HCT116 (cell line): ENCODE data around the gene RANBP17. TPM values are rescaled to one million over a fixed set of nuclear protein-coding genes. Genes with fewer than 3 reads are reported as not detected.

Experiments
- ATAC-seq: fragments of 200-7000 bp; cut with Tn5 transposase; 2 replicates; pipeline ENCODE4 v1.9.1; 2020; ENCODE audit warnings: mild to moderate bottlenecking, moderate library complexity
- BruUV-seq: library from RNA; stranded (reverse); fragments of 400-500 nt; replicated peaks from 2 replicates; lab custom pipeline; 2021; lab: Mats Ljungman, UMichigan
- CTCF ChIA-PET: fragments of 300-600 bp; sonication (Branson Sonifier 250); formaldehyde crosslinking; loops from one replicate; lab custom pipeline; 2021; ENCODE audit warnings: antibody characterized with exemption; lab: Charles Lee
- POLR2A ChIA-PET: fragments of 300-600, 350-600 bp; sonication (Branson Sonifier 250); formaldehyde crosslinking; loops from one replicate; lab custom pipeline; 2021; ENCODE audit warnings: antibody characterized with exemption; lab: Charles Lee
- RAD21 ChIA-PET, 2 experiments: fragments of 300-600 bp; sonication (Branson Sonifier 250); formaldehyde crosslinking; loops; one replicate each; lab custom pipeline; 2023; ENCODE audit warnings: low total read pairs in 2 of 2; ENCODE audit not compliant: uncharacterized antibody in 2 of 2, unreplicated experiment in 2 of 2, low non-redundant PET in 1 of 2; lab: Charles Lee
- DNase-seq: peaks from one replicate; pipeline ENCODE4 v3.0.0-alpha.2; 2010; ENCODE audit warnings: low read depth, low spot score
- H2AFZ ChIP-seq: fragments of 200-600 bp; shearing (Covaris generic), sonication (generic); 2 replicates; pipeline ENCODE4 v1.6.1; 2017; ENCODE audit warnings: low read depth, mixed run types, mixed read lengths, antibody characterized with exemption, low read length; ENCODE audit not compliant: poor library complexity, severe bottlenecking
- H3K27ac ChIP-seq: 2 replicates; pipeline ENCODE4 v1.5.1; 2012; ENCODE audit warnings: low read depth, low read length
- H3K27me3 ChIP-seq: fragments of 200-600 bp; sonication (generic); 2 replicates; pipeline ENCODE4 v1.6.1; 2016; ENCODE audit warnings: mixed run types, low read length, mixed read lengths; ENCODE audit not compliant: insufficient read depth
- H3K36me3 ChIP-seq, 2 experiments: fragments of 200-500 bp in 1 of 2; fragments of 200-600 bp in 1 of 2; sonication (Bioruptor generic) in 1 of 2; sonication (generic) in 1 of 2; 2 replicates each; pipeline versions ENCODE4 v1.5.1 to v1.6.1; 2014 to 2016; ENCODE audit warnings: low read length in 2 of 2, inconsistent platforms in 1 of 2, mixed read lengths in 1 of 2, mixed run types in 1 of 2; ENCODE audit not compliant: insufficient read depth in 2 of 2, control insufficient read depth in 1 of 2
- H3K4me1 ChIP-seq, 2 experiments: fragments of 200-600 bp in 1 of 2; sonication (generic) in 1 of 2; 2 replicates each; pipeline versions ENCODE4 v1.5.1 to v1.6.1; 2012 to 2017; ENCODE audit warnings: low read length in 2 of 2, inconsistent platforms in 1 of 2, mild to moderate bottlenecking in 1 of 2, mixed read lengths in 1 of 2, mixed run types in 1 of 2, moderate library complexity in 1 of 2; ENCODE audit not compliant: insufficient read depth in 2 of 2, control insufficient read depth in 1 of 2
- H3K4me2 ChIP-seq: fragments of 200-600 bp; sonication (generic); 2 replicates; pipeline ENCODE4 v1.6.1; 2017; ENCODE audit warnings: mixed run types, low read length, mixed read lengths
- H3K4me3 ChIP-seq, 2 experiments: fragments of 200-600 bp in 1 of 2; sonication (generic) in 1 of 2; replicated peaks in 1 of 2; 2 replicates each; pipeline ENCODE4 v1.5.1; 2011 to 2016; ENCODE audit warnings: low read length in 2 of 2, control low read depth in 1 of 2, low read depth in 1 of 2, mild to moderate bottlenecking in 1 of 2, mixed read lengths in 1 of 2, mixed run types in 1 of 2
- H3K79me2 ChIP-seq: fragments of 200-600 bp; sonication (generic); 2 replicates; pipeline ENCODE4 v1.6.1; 2017; ENCODE audit warnings: mild to moderate bottlenecking, mixed run types, low read length, moderate library complexity, mixed read lengths; ENCODE audit not compliant: insufficient read depth
- H3K9ac ChIP-seq: fragments of 200-600 bp; sonication (generic); 2 replicates; pipeline ENCODE4 v1.6.1; 2016; ENCODE audit warnings: low read length, mixed read lengths
- H3K9me2 ChIP-seq: fragments of 200-600 bp; sonication (generic), shearing (Covaris generic); 2 replicates; pipeline ENCODE4 v1.6.1; 2017; ENCODE audit warnings: mixed run types, mild to moderate bottlenecking, moderate library complexity; ENCODE audit not compliant: insufficient read depth
- H3K9me3 ChIP-seq, 2 experiments: fragments of 200-500 bp in 1 of 2; fragments of 200-600 bp in 1 of 2; sonication (Bioruptor generic) in 1 of 2; sonication (generic) in 1 of 2; 2 replicates each; pipeline ENCODE4 v1.6.1; 2014 to 2017; ENCODE audit warnings: low read length in 2 of 2, mixed read lengths in 2 of 2, inconsistent platforms in 1 of 2, low read depth in 1 of 2, mild to moderate bottlenecking in 1 of 2, mixed run types in 1 of 2, moderate library complexity in 1 of 2; ENCODE audit not compliant: control insufficient read depth in 1 of 2, insufficient read depth in 1 of 2
- H4K20me1 ChIP-seq: fragments of 200-600 bp; sonication (generic), shearing (Covaris generic); 2 replicates; pipeline ENCODE4 v1.6.1; 2017; ENCODE audit warnings: mixed run types, mild to moderate bottlenecking, moderate library complexity; ENCODE audit not compliant: insufficient read depth
- CBX3 ChIP-seq: IDR thresholded peaks from 2 replicates; pipeline ENCODE4 v1.6.1; 2012; ENCODE audit warnings: low read depth
- EGR1 ChIP-seq: IDR thresholded peaks from 2 replicates; pipeline ENCODE4 v1.6.1; 2012; ENCODE audit warnings: low read depth
- EZH2phosphoT487 ChIP-seq: fragments of 200-600 bp; IDR thresholded peaks from 2 replicates; pipeline ENCODE4 v1.6.1; 2018; ENCODE audit warnings: antibody characterized with exemption, borderline replicate concordance
- FOSL1 ChIP-seq: IDR thresholded peaks from 2 replicates; pipeline ENCODE4 v1.6.1; 2012; ENCODE audit warnings: low read depth
- JUND ChIP-seq: IDR thresholded peaks from 2 replicates; pipeline ENCODE4 v1.6.1; 2012
- POLR2A ChIP-seq: IDR thresholded peaks from 2 replicates; pipeline ENCODE4 v1.7.0; 2011; ENCODE audit warnings: borderline replicate concordance; ENCODE audit not compliant: insufficient read depth, insufficient read length; ENCODE audit errors: extremely low read depth
- RAD21 ChIP-seq: IDR thresholded peaks from 2 replicates; pipeline ENCODE4 v1.6.1; 2012; ENCODE audit warnings: low read depth, mild to moderate bottlenecking
- SP1 ChIP-seq: IDR thresholded peaks from 2 replicates; pipeline ENCODE4 v1.6.1; 2012; ENCODE audit warnings: low read depth
- TCF7L2 ChIP-seq: IDR thresholded peaks from 2 replicates; pipeline ENCODE4 v1.7.0; 2011; ENCODE audit warnings: borderline replicate concordance, inconsistent platforms; ENCODE audit not compliant: insufficient read depth, insufficient read length; ENCODE audit errors: extremely low read depth
- YY1 ChIP-seq: IDR thresholded peaks from 2 replicates; pipeline ENCODE4 v1.6.1; 2011; ENCODE audit warnings: low read length, low read depth, moderate library complexity, mild to moderate bottlenecking; ENCODE audit not compliant: insufficient replicate concordance; ENCODE audit errors: extremely low read depth
- intact Hi-C: fragments of 100-400 bp; cut with micrococcal nuclease; formaldehyde crosslinking; loops from 2 replicates; pipeline ENCODE4 v1.10.0; 2022
- total RNA-seq: library from RNA; stranded (reverse); gene quantifications from one replicate; pipeline ENCODE4 v1.2.1, GENCODE V29; 2021; ENCODE audit not compliant: unreplicated experiment
- TF ChIP-seq, protein P1 (sequence below): IDR thresholded peaks from 2 replicates; pipeline ENCODE4 v1.6.1; 2011; ENCODE audit warnings: mild to moderate bottlenecking, low read length, moderate library complexity; ENCODE audit not compliant: insufficient replicate concordance; ENCODE audit errors: extremely low read depth
- TF ChIP-seq, protein P2 (sequence below): IDR thresholded peaks from 2 replicates; pipeline ENCODE4 v1.6.1; 2012

RANBP17 gene
- total RNA-seq, 1 experiment from 2014 or later, result 18.2 TPM

DNA sequence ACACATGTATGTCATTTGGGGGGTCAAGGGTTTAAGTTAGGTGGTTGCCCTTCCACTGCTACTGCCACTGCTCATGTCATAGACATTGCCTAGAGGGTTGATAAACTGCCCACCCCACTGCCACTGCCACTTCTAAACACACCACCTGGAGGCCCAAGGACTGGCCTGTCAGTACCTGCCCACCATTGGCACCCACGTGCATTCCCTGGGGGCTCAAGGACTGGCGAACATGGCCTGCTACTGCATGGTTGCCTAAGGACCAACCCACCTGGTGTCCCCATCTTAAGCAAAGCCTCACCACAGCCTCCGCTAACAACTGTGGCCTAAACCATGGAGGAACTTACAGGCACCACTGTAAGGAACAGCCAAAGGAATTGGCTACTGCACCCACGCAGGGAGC is 261.6 kb downstream of the RANBP17 start:
- no peak overlapping the region for H2AFZ ChIP-seq
- H3K4me1 ChIP-seq, result no peaks in the 10 kb centered on the region
- ChIA-PET RAD21 (no interaction called here), CTCF (no interaction called here), POLR2A (no interaction called here)
- no peak overlapping the region for H3K9ac ChIP-seq
- intact Hi-C loops, result no loop called here
- BruUV-seq, result no TSS peak
- no peaks in the 10 kb centered on the region for H3K27me3 ChIP-seq
- H3K9me3 ChIP-seq, result no peaks in the 10 kb centered on the region
- TF ChIP-seq, protein P1, sequence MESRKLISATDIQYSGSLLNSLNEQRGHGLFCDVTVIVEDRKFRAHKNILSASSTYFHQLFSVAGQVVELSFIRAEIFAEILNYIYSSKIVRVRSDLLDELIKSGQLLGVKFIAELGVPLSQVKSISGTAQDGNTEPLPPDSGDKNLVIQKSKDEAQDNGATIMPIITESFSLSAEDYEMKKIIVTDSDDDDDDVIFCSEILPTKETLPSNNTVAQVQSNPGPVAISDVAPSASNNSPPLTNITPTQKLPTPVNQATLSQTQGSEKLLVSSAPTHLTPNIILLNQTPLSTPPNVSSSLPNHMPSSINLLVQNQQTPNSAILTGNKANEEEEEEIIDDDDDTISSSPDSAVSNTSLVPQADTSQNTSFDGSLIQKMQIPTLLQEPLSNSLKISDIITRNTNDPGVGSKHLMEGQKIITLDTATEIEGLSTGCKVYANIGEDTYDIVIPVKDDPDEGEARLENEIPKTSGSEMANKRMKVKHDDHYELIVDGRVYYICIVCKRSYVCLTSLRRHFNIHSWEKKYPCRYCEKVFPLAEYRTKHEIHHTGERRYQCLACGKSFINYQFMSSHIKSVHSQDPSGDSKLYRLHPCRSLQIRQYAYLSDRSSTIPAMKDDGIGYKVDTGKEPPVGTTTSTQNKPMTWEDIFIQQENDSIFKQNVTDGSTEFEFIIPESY, result no peak
- TF ChIP-seq EZH2phosphoT487 (no peak), YY1 (no peak), CBX3 (no peak), RAD21 (no peak), TCF7L2 (no peak), POLR2A (no peak), JUND (no peak), EGR1 (no peak), SP1 (no peak), FOSL1 (no peak)
- TF ChIP-seq, protein P2, sequence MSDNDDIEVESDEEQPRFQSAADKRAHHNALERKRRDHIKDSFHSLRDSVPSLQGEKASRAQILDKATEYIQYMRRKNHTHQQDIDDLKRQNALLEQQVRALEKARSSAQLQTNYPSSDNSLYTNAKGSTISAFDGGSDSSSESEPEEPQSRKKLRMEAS, result no peak
- DNase-seq (no peak), ATAC-seq (no peak)
- no peaks in the 10 kb centered on the region for H3K36me3 ChIP-seq
- H3K9me2 ChIP-seq, result no peaks in the 10 kb centered on the region
- H3K79me2 ChIP-seq, result no peaks in the 10 kb centered on the region
- H3K27ac ChIP-seq, result no peak overlapping the region
- H3K4me2 ChIP-seq, result no peak overlapping the region
- no peaks in the 10 kb centered on the region for H4K20me1 ChIP-seq
- no peak overlapping the region for H3K4me3 ChIP-seq
